Fibroblast of skin of left biceps (primary cell): ENCODE measurements around the gene GSPT1.
"Not testable (repeated sequence)": the region's sequence is repeated elsewhere in the genome, so short reads cannot be mapped to it uniquely, and the experiment has no call there.

Experiments
- DNase-seq, 2 experiments: peaks; one replicate each; pipeline ENCODE4 v3.0.0-alpha.2; 2013; ENCODE audit warnings: low read depth in 2 of 2

The GSPT1 gene

DNA sequence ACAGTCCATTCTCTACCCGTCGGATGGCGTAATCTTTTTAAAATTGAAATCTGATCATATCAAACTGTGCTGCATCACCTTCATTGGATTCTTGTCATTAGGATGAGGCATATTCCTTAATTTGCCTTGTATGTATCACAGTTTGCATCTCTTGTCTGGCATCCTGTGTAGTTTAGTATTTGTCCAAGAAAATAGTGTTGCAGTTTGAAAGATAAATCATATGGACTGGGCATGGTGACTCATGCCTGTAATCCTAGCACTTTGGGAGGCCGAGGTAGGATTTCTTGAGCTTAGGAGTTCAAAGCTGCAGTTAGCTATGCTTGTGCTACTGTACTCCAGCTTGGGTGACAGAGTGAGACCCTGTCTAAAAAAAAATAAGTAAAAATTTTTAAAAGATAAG lies 58.6 kb downstream of the GSPT1 start:
- DNase-seq = no peak

DNA sequence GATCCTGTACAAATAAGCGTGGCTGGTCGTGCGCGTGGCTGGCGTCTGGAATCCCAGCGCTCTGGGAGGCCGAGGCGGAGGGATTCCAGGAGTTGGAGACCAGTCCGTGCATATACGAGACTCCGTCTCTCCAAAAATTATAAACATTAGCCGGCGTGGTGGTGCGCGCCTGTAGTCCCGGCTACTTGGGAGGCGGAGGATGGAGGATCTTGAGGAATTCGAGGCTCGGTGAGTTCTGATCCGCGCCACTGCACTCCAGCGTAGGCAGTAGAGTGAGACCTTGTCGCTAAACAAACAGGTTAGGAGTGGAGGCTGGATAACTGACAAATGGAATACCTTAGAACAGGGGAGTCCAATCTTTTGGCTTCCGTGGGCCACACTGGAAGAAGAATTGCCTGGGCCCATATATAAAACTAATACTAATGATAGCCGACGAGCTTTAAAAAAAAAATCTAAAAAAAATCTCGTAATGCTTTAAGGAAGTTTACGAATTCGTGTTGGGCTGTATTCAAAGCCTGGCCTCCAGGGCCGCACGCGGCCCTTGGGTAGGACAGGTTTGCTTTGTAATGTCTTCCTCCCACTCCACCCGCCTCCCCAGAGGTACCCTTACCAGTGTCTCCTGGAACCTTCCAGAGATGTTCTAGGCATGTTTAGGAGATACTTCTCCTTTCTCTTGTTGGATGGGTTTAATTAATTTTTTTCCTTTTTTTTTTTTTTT lies 63.5 kb downstream of the GSPT1 start:
- no peak for DNase-seq

DNA sequence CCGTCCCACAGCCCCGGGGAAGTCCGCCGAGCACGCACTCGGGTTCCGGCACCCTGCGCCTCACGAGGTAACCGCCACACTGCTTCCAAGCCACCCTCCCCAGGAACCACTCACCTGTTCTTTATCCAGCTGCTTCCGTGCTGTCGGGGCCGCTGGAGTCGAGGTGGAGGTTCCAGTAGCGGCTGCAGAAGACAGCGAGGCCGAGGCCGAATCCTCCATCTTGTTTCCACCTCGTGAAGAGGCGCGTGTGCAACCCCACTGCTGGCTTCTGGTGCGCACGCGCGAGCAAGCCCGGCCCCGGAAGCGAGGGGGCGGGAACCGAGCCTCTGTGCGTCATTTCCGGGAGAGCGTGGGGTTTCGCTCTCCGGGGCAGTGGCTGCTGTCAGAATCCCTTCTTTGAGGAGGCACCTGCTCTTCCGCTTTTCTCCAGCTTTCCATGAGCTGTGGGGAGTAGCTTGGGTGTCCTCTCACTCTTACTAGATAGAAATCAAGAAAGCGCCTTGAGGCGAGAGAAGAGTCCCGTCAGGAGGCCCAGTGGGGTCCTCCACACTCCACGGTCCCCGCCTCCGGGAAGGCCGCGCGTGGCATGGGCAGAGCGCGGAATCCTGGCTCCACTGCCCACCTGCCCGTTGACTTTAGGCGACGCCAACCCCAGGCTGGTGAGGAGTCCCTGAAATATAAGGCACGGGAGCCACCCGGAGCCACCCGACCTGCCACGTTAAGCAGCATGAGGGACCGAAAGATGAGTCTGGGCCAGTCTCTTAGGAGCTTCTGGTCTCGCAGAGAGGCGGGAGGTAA lies 64.3 kb downstream of the GSPT1 start, which contains the start of gene RSL1D1:
Gene RSL1D1, minus strand, starts transcription at position 249 of the 798 bp plus-strand sequence. Its CDS starts 30 bp downstream, at position 219.
- peak; percentile 75 to 83 for DNase-seq

DNA sequence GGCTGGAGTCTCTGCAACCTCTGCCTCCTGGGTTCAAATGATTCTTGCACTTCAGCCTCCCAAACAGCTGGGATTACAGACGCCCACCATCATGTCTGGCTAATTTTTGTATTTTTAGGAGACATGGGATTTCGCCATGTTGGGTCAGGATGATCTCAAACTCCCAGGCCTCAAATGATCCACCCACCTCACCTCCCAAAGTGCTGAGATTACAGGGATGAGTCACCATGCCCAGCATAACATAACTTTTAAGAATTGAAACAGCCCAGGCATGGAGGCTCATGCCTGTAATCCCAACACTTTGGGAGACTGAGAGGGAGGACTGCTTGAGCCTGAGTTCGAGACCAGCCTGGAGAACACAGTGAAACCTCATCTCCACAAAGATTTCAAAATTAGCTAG lies 66.9 kb downstream of the GSPT1 start:
- no peak for DNase-seq

DNA sequence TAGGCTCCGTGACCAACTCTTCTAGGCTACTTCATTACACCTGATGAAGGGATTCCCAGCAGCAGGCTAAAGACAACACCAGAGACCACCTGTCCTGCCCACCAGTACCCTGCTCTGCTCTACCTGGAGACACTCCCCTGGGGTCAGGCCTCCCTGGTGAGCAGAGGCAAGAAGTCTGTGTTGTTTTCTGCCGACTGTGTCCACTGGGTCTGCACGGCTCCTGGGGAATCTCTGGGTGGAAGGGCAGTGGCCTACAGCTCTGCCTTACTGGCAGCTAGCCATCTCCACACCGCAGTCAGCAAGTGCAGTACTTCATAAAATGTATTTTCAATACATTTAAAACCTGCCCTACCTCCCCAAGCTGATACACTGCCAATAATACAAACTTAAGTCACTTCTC lies 71.3 kb downstream of the GSPT1 start:
- no peak for DNase-seq

DNA sequence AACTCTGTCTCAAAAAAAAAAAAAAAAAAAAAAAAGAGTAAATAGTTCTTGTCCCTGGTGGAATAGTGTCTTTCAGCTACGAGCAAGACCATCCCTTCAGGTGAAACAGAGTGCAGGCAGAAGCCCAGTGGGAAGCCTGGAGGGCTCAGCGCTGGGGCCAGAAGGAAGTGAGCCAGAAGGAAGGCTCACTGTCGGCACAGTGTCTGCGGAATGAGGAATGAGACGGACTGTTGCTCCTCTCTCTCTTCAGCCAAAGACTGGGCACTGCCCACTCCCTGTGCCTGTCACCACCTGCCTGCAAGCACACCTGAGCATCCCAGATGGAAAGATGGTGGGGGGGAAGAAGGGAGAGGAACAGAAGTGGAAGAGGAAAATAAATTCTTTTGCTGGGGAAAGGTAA lies 71.9 kb downstream of the GSPT1 start:
- no peak for DNase-seq

DNA sequence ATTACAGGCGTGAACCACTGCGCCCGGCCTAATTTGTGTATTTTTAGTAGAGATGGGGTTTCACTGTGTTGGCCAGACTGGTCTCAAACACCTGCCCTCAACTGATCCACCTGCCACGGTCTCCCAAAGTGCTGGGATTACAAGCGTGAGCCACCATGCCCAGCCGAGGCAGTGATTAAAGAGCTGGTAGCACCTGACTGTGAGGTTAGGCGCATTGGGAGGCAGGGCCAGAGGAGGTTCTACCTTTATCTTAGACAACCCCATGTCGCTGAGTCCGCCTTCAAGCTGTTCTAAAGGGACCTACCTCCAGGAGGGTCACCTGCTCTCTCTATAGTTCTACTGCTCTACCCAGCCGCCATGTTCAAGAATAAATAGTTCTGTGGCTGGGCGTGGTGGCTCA lies 72.5 kb downstream of the GSPT1 start:
- no peak for DNase-seq

DNA sequence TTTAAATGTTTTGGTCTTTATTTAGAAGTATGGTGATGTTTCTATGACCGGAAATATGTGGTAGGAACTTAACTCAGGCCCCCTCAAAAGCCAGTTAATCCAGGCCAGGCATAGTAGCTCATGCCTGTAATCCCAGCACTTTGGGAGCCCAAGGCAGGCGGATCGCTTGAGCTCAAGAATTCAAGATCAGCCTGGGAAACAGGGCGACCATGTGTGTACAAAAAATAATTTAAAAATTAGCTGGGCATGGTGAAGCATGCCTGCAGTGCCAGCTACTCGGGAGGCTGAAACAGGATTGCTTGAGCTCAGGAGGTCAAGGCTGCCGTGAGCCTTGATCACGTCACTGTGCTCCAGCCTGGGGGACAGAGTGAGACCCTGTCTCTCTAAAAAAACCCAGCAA lies 74.7 kb downstream of the GSPT1 start:
- DNase-seq = no peak

DNA sequence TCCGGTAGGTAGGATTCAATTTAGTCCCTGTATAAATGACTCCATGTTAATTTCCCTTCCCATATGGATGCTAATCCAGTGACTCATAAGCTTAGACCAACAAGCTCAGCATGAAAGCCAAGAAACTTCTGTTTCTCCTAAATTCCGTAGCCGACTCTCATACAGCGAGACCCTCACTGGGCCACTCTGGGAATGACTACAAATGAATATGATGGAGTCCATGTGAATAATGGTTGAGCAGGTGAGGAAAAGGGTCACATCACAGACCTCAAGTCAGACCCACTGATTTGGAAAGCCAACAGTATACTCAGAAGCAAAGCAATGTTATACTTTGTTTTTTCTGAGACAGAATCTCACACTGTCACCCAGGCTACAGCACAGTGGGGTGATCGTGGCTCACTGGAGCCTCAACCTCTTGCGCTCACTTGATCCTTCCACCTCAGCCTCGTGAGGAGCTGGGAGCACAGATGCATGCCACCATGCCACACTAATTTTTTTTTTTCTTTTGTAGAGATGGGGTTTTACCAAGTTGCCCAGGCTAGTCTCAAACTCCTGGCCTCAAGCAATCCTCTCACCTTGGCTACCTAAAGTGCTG lies 79.0 kb downstream of the GSPT1 start:
- DNase-seq = peak; percentile 88 to 91

DNA sequence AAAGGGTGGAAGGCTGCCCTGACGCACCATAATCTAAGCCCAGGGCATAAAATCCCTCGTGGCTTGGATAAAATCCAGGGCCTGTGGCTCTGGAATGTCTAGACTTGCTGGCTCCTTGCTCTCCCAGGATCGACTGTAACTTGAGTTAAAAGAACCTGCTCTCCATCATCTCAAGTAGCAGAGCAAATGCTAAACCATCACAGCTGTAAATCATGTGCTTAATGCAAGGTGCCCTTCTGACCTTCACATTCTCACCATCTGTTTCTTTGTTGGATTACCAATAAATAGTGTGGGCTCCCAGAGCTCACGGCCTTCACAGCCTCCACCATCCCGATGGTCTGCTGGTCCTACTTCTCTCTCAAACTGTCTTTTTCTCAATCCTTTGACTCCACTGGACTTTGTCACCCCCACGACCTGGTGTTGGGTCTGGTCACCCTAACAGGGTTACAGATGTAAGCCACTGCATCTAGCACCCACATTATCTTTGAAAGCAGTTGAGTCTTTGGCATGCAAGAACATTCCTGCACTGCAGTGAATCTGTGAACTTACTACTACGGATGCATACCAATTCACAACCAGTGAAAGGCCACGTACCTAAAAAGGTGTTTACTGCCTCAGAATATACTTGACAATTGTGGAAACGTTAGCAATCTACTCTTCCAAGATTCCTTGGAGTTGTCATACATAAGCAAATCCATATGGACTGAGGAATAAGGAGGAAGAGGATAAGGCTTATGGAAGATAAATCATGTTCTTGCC lies 79.7 kb downstream of the GSPT1 start:
- peak; percentile 54 to 62 for DNase-seq

DNA sequence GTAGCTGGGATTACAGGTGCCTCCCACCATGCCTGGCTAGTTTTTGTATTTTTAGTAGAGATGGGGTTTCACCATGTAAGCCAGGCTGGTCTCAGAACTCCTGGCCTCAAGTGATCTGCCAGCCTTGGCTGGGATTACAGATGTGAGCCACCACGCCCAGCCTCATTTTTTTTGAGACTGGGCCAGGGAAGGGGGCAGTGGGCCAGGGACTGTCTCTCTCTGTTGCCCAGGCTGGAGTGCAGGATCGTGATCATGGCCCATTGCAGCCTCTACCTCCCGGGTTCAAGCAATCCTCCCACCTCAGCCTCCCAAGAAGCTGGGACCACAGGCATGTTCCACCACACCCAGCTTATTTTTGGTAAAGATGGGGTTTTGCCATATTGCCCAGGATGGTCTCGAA lies 80.4 kb downstream of the GSPT1 start:
- no peak for DNase-seq

DNA sequence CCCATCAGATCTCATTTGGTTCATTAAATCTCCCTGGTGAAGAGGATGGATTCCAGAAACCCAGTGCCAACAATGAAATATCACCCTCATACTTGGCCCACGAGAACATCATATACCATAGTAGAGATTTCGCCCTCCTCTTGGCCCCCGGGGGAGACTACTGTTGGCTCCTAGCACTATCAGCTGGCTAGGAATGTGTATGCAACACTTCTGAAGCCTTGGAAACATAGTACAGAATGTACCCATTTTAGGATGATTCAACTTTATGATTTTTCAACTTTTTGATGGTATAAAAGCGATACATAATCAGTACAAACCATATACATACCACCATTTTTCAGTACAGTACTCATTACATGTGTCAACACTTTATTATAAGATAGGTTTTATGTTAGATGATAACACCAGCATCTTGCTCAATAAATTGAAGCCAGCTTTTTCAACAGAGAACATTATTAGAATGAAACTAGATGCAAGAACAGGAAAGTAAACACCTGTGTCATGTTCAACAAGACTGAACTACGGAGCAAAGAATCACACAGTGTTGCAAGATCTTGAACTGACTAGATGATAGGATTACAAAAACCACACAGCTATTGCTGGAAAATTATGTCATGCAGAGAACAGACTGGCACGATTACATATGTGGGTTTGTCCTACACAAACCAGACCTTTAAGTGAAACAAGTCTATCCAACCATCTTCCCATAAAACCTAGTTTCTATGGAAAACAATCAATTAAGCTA lies 81.6 kb downstream of the GSPT1 start:
- no peak for DNase-seq

DNA sequence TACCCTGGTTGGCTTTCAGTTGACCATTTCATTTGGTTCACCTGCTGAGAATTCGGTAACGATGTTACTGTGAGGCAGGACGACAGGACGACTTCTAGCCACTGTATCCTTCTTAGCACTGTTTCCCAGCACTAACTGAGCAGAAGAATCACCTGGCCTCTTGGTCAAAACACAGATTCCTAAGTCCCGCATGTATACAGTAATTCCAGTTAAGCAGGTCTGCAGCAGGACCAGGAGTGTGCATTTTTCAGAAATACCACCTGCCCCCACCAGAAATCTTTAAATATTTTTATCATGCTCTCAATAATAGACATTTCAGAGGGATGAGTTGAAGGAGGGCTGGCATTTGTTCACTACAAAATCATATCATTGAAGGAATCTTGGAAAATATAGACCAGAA lies 87.1 kb downstream of the GSPT1 start:
- no peak for DNase-seq

DNA sequence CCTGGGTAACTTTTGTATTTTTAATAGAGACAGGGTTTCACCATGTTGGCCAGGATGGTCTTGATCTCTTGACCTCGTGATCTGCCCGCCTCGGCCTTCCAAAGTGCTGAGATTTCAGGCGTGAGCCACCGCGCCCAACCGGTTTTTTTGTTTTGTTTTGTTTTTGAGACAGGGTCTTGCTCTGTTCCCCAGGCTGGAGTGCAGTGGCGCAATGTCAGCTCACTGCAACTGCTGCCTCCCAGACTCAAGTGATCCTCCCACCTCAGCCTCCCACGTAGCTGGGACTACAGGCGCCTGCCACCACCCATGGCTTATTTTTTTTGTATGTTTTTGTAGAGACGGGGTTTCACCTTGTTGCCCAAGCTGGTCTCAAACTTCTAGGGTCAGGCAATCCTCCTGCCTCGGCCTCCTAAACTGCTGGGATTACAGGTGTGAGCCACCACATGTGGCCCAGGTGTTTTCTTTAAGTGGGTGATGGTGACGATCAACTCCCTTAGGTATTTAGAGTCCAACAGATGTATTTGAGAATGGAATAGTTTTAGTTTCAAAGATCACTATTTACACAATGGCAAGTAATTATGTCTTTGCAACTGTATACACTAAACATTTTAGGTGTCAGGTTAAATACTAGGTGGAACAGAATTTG lies 90.1 kb downstream of the GSPT1 start:
- DNase-seq = not testable (repeated sequence)

DNA sequence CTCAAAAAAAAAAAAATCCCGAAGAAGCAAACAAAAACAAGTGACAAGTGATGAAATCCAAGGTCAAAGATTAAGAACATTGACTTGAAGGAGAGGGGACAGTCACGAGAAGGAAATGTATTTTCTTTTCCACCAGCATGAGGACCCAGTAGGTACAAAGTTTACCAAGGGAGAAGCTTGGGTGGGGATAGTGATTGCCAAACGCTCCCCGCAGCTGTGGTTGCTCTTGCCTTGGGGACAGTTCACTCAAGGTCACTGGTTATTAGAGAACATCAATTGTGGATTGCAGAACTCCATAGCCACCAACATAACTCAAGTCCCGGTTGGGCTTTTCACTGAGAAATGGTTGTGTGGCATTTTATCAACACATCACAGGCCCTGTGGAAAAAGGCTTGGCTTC lies 91.4 kb downstream of the GSPT1 start:
- DNase-seq = no peak

DNA sequence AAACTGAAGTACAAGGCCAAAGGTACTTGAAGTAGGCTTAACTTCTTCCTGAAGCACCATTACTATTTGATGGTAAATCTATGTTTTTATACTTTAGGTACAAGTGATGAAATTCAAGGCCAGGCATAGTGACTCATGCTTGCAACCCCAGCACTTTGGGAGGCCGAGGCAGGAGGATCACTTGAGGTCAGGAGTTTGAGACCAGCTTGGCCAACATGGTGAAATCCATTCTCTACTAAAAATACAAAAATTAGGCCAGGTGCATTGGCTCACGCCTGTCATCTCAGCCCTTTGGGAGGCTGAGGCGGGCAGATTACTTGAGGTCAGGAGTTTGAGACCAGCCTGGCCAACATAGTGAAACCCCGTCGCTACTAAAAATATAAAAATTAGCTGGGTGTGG lies 92.1 kb downstream of the GSPT1 start:
- DNase-seq = not testable (repeated sequence)

DNA sequence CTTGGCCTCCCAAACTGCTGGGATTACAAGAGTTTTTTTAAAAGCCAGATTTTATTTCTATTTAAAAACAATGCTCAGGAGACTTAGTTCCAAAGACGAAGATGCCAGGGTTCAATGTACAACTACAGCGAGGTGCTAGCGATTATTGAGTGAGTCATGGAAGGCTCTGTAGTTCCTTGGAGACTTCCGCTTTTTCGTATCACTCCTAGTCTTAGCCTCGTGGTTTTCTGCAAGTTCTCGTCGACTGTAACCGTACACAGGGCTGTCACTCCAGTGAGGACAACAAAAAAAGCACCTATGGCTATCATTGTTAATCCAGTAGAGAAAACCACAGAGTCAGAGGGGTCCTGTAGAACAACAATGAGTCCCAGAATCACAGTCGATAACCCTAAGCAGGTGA lies 96.0 kb downstream of the GSPT1 start:
- DNase-seq = no peak

DNA sequence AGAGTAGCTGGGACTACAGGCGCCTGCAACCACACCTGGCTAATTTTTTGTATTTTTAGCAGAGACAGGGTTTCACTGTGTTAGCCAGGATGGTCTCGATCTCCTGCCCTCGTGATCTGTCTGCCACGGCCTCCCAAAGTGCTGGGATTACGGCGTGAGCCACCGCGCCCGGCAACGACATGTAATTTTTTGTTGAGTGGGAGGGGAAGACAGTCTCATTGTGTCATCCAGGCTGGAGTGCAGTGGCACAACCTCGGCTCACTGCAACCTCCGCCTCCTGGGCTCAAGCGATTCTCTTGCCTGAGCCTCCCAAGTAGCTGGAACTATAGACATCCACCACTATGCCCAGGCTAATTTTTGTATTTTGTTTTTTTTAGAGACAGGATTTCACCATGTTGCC lies 96.8 kb downstream of the GSPT1 start:
- not testable (repeated sequence) for DNase-seq
